Skin epidermis (tissue), 12 donors: ENCODE data around the gene TCHH.
A peak's percentile ranks its signal among the peaks of the same experiment; 100 is the strongest.
"Not testable (repeated sequence)": the region's sequence is repeated elsewhere in the genome, so short reads cannot be mapped to it uniquely, and the experiment has no call there.

Experiments used
- H3K27ac ChIP-seq, 21 experiments: fragments of 200-600 bp; sonication (generic) in 11 of 21; one replicate each; pipeline ENCODE4 v1.5.0; 2020; ENCODE audit warnings: mild to moderate bottlenecking in 3 of 21, inconsistent platforms in 2 of 21, moderate library complexity in 2 of 21
- H3K4me3 ChIP-seq, 7 experiments: fragments of 200-600 bp; sonication (generic) in 2 of 7; one replicate each; pipeline ENCODE4 v1.5.0; 2020; ENCODE audit warnings: inconsistent platforms in 2 of 7, mild to moderate bottlenecking in 2 of 7, moderate library complexity in 1 of 7

TCHH gene

DNA sequence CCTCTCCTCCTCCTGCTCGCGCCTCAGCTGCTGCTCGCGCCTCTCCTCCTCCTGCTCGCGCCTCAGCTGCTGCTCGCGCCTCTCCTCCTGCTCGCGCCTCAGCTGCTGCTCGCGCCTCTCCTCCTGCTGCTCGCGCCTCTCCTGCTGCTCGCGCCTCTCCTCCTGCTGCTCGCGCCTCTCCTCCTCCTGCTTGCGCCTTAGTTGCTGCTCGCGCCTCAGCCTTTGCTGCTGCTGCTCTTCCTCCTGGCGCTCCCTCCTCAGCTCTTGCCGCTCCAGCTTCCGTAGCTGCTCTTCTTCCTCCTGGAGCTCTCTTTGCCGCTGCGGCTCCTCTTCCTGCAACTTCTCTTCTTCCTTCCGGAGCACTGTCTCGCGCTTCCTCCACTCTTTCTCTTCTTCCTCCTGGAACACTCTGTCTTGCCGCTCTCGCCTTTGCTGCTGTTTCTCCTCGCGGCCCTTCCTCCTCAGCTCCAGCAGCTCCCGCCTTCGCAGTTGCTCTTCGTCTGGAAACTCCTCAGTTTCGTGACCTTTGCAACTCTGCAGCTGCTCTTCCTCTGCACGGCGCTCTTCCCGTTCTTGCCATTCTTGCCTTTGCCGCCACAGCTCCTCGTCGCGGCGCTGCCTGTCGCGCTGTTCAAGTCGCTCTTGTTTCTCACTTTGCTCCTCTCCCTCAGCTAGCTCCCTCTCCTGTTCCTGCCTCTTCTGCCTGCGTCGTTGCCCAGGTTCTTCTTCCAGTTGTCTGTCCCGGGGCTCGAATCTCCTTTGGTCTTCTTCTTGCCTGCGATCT, 3.0 kb downstream of the TCHH start:
- H3K4me3 ChIP-seq: peak overlapping the region; percentile 19 to 44 (median 26)
- H3K27ac ChIP-seq: no peak overlapping the region

DNA sequence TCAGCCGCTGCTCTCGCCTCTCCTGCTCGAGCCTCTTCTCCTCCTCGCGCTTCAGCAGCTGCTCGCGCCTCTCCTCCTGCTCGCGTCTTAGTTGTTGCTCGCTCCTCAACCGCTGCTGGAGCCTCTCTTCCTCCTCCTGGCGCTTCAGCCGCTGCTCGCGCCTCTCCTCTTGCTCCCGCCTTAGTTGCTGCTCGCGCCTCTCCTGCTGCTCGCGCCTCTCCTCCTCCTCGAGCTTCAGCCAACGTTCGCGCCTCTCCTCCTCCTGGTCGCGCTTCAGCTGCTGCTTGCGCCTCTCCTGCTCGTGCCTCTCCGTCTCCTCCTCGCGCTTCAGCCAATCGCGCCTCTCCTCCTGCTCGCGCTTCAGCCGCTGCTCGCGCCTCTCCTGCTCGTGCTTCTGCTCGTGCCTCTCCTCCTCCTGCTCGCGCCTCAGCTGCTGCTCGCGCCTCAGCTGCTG, 3.7 kb downstream of the TCHH start:
- peak overlapping the region; percentile 19 to 44 (median 26) for H3K4me3 ChIP-seq

DNA sequence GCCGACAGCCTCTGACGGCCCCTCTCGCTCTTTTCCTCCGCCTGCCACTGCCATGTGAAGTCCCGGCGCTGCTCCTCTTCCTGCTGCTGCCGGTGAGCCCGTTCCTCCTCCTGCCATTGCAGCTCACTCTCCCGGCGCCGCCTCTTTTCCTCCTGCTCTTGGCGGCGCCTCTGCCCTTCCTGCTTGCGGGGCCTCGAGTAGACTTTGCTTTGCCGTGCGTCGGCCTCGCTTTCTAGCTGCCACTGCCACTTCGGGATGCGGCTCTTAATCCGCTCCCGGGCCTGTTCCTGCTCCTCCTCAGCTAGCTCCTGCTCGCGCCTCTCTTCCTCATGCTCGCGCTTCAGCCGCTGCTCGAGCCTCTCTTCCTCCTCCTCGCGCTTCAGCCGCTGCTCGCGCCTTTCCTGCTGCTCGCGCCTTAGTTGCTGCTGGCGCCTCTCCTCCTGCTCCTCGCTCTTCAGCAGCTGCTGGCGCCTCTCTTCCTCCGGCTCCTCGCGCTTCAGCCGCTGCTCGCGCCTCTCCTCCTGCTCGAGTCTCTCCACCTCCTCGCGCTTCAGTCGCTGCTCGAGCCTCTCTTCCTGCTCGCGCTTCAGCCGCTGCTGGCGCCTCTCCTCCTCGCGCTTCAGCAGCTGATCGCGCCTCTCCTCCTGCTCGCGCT, 4.3 kb downstream of the TCHH start:
- no peak overlapping the region for H3K27ac ChIP-seq
- peak overlapping the region; percentile 19 to 44 (median 26) for H3K4me3 ChIP-seq

More for the DNA sequence above, 3.7 kb downstream of the TCHH start:
- no peak overlapping the region for H3K27ac ChIP-seq

DNA sequence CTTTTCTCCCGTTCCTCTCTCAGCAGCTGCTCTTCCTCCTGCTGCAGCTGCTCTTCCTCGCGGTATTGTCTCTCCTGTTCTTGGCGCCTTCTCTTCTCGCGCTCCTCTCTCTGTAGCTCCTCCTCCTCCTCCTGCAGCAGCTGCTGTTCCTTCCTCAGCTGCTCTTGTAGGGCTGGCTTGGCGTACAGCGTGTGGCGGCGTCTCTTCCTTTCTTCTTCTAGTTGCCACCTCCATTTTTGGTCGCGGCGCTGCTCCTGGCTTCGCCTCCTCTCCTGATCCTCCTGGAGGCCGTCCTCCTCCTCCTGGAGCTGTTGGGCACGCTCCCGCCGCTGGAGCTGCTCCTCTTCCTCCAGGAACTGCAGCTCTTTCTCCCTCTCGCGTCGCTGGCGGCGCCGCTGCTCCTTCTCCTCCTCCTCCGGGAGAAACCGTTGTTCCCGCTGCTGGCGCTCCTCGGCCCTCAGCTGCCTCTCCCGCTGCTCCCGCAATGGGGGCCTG, 4.8 kb downstream of the TCHH start:
- Histone ChIP-seq H3K27ac (no peak overlapping the region), H3K4me3 (peak overlapping the region; percentile 19 to 44 (median 26))

DNA sequence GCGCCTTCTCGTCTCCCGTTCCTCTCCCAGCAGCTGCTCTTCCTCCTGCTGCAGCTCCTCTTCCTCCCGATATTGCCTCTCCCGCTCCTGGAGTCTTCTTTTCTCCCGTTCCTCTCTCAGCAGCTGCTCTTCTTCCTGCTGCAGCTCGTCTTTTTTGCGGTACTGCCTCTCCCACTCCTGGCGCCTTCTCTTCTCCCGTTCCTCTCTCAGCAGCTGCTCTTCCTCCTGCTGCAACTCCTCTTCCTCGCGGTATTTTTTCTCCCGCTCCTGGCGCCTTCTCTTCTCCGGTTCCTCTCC, 5.3 kb downstream of the TCHH start:
- Histone ChIP-seq H3K27ac (no peak overlapping the region), H3K4me3 (peak overlapping the region in 6 of 7 experiments; percentile 19 to 44 (median 28))

DNA sequence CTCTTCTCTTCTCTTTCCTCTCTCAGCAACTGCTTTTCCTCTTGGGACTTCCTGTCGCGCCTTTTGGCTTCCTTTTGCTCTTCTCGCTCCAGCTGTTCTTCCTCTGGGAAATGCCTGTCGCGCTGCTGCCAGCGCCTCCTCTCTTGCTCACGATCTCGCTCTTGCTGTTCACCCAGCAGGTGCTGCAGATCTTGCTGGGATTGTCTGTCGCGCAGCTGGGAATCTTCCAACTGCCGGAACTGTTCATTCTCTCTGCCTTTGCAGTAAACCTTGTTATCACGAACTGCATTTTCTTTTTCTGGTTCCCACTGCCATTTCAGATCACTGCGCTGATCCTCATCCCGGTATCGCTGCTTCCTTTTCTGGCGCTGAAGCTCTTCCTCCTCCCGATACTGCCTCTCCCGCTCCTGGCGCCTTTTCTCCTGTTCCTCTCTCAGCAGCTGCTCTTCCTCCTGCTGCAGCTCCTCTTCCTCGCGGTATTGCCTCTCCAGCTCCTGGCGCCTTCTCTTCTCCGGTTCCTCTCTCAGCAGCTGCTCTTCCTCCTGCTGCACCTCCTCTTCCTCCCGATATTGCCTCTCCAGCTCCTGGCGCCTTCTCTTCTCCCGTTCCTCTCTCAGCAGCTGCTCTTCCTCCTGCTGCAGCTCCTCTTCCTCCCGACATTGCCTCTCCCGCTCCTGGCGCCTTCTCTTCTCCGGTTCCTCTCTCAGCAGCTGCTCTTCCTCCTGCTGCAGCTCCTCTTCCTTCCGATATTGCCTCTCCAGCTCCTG, 5.8 kb downstream of the TCHH start:
- Histone ChIP-seq H3K4me3 (peak overlapping the region in 6 of 7 experiments; percentile 19 to 44 (median 28)), H3K27ac (no peak overlapping the region)

DNA sequence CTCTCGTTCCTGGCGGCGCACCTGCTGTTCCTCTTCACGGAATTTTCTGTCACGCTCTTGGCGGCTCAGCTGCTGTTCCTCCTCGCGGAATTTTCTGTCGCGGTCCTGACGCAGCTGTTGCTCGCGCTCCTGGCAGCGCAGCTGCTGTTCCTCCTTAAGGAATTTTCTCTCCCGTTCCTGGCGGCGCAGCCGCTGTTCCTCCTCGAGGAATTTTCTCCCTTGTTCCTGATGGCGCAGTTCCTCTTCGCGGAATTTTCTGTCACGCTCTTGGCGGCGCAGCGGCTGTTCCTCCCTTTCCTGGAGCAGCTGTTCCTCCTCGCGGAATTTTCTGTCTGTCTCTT, 6.4 kb downstream of the TCHH start:
- H3K4me3 ChIP-seq: peak overlapping the region in 4 of 7 experiments; percentile 10 to 44 (median 28)
- no peak overlapping the region for H3K27ac ChIP-seq

DNA sequence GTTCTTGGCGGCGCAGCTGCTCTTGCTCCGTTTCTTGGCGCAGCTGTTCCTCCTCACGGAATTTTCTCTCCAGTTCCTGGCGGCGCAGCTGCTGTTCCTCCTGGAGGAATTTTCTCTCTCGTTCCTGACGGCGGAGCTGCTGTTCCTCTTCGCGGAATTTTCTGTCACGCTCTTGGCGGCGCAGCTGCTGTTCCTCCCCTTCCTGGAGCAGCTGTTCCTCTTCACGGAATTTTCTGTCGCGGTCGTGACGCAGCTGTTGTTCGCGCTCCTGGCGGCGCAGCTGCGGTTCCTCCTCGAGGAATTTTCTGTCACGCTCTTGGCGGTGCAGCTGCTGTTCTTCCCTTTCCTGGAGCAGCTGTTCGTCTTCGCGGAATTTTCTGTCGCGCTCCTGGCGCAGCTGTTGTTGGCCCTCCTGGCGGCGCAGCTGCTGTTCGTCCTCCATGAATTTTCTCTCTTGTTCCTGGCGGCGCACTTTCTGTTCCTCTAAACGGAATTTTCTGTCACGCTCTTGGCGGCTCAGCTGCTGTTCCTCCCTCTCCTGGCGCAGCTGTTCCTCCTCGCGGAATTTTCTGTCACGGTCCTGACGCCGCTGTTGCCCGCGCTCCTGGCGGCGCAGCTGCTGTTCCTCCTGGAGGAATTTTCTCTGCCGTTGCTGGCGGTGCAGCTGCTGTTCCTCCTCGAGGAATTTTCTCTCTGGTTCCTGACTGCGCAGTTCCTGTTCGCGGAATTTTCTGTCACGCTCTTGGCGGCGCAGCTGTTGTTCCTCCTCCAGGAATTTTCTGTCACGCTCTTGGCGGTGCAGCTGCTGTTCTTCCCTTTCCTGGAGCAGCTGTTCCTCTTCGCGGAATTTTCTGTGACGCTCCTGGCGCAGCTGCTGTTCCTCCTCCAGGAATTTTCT, 7.0 kb downstream of the TCHH start:
- no peak overlapping the region for H3K27ac ChIP-seq
- peak overlapping the region; percentile 1 to 44 (median 14) for H3K4me3 ChIP-seq

DNA sequence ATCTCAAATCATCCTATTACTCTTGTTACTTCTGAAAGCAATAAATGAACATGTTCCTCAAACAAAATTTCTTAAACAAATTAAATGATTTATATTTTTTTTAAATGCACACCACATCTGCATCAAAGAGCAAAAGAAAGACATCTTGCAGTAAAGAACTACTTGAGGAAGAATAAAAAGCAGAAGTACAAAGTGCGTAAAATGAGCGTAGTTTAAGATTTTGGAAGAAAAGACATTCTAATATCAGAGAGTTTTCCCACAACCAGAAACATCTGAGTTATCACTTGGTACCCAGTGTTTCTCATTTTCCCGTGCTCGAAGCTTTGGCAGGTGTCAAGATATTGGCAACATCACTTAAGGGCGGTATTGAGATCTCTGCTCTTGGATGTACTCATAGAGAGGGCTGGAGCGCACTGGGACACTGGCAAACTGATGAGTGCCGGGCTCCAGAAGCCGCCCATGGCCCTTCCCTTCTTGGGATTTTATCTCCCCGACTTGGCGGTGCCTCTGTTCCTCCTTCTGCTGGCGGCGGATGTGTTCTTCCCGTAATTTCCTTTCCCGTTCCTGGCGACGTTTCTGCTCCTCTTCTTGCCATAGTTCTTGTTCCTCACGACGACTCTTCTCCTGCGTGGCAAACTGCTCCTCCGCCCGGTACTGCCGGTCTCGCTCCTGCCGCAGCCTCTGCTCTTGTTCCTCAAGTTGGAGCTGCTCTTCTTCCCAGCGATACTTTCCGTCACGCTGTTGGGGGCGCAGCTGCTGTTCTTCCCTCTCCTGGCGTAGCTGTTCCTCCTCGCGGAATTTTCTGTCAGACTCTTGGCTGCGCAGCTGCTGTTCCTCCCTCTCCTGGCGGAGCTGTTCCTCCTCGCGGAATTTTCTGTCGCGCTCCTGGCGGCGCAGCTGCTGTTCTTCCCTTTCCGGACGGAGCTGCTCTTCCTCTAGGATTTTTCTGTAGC, 7.9 kb downstream of the TCHH start:
- peak overlapping the region in 6 of 7 experiments; percentile 1 to 44 (median 16) for H3K4me3 ChIP-seq
- no peak overlapping the region for H3K27ac ChIP-seq

DNA sequence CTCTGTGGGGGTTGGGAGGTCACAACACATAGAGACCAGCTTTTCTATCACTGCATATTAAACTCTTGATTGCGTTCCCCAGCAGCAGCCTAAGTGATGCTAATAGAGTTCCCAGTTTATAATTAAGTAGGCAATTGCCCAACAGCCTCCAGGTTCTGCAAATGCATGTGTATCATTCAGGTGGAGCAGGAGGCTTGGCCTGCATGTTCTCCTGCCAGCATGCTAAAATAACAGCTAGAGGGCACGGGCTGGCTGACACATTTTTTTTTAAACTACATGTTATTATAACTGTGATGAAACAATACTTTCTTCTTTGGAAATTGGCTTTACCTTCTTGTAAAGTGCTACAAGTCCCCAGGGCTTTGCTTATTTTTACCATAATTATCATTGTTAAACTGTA, 10.4 kb downstream of the TCHH start:
- Histone ChIP-seq H3K4me3 (no peak overlapping the region), H3K27ac (no peak overlapping the region)

DNA sequence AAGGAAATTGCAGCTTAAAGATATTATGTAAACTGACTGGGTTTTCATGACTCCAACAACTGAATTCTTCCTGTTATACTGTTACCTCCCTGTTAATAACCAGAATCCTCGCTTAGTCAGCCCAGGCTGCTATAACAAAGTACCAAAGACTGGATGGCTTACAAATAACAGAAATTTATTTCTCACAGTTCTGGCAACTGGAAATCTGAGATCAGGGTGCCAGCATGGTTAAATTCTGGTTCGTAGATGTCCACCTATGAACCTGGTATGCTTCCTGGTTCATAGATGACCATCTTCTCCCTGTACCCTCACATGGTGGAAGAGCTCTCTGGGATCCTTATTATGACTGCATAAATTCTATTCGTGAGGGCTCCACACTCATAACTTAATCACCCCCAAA, 18.3 kb downstream of the TCHH start:
- H3K27ac ChIP-seq: no peak overlapping the region
- no peak overlapping the region for H3K4me3 ChIP-seq

DNA sequence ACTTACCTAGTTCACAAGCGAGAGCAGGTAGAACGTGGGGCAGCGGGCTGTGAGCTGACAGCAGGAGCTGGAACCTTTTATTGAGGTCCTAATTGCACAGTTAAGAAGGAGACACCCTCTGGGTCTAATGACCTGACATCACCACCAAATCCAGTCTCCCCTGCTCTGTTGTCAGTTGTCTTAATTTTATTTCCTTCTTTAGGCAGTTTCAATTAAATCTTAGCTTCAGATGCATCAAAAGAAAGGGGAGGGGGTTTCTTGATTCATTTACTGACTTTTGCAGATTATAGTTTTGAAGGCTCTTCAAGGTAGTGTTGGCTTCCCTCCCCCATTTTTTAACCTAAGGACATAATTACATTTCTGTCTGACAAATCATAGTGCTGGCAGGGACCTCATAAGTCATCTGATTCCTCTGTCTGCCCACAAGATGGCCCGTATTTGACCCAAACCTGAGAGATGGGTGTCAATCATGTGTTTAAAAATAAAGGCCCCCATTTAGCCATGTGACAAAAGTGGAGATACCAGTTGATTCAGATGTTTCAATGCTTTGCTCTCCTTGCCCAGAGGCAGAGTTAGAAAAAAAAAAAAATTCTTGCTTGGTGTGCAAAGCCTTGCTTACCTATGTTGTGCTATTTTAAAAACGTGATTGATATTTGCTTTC, 26.1 kb downstream of the TCHH start, which contains the start of gene TCHHL1:
Gene TCHHL1, minus strand, starts transcription at position 51 of the 661 bp plus-strand sequence. CDS start 921 bp downstream, outside the sequence.
- no peak within 1 kb of the TSS for H3K27ac ChIP-seq
- no peak within 1 kb of the TSS for H3K4me3 ChIP-seq

DNA sequence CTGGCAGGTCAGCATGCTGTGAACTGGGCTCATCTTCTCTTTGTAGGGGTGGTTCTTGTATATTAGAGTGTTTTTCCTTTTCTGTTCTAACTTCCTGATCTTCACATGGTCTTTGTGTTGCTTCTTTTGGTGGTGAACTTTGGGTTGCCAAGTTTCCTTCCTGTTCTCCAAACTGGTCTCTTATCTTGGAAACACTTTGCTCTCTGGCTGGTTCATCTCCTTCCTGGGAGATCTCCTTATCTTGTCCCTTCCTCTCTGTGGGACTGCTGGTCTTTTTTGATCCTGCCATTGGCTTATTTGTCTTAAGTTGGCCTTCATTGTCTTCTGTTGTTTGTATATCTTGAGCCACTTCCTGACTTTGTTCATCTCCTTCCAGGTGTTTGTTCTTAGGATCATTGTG, 28.5 kb downstream of the TCHH start:
- Histone ChIP-seq H3K27ac (no peak overlapping the region), H3K4me3 (no peak overlapping the region)

DNA sequence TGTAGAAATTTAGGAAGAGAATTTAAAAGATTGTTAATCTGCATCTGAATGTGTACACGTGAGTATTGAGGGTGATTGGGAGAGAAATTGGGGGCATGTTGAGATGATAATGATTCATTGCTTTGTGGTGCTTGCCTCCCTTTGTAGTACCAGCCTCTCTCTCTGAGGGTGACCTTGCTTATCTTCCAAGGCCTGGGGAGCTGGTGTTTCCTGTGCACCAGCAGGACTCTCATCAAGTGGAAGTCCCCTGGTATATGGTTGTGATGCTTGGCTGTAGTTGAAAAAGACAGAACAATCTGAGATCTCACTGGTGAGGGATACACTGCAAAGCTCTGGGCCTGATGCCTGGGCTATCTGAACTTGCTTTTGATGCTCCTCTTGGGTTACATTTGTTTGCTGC, 30.4 kb downstream of the TCHH start:
- Histone ChIP-seq H3K27ac (no peak overlapping the region), H3K4me3 (no peak overlapping the region)

DNA sequence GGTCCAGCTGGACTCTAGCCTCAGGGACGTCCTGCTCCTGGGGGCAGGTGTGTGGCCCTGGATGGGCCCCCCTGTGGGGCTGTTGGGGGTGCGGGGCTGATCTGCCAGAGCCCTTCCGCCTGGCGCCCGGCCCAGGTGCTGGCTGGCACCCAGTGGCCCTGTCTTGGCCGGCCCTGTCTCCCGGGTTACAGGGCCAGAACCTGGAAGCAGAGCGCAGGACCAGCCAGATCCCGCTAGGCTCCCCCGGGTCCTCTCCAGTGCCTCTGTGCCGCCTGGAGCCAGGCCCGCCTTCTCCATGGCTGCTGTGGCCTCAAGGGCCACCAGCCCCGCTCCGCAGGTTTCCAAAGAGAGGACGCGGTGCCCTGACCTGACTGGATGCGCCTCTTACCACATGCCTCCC, 34.2 kb downstream of the TCHH start:
- not testable (repeated sequence) for H3K27ac ChIP-seq, H3K4me3 ChIP-seq

DNA sequence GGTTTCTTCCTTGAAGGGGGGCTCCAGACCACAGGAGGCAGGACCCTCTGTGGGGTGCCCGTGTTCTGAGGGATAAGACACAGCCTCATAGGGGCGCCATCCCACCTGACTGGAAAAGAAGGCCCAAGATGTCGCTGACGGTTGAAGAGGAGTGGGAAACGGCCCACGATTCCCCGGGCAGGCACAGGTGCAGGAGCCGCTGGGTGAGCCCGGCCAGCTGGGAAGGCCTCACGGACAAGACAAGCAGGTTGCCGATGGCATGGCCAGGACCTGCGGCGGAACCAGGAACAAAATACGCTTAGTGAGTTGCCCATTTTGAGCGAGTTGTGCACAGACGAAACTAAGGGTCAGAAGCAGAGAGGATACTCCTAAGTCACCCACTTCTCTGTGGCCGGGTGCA, 34.8 kb downstream of the TCHH start:
- H3K4me3 ChIP-seq, H3K27ac ChIP-seq: not testable (repeated sequence)

DNA sequence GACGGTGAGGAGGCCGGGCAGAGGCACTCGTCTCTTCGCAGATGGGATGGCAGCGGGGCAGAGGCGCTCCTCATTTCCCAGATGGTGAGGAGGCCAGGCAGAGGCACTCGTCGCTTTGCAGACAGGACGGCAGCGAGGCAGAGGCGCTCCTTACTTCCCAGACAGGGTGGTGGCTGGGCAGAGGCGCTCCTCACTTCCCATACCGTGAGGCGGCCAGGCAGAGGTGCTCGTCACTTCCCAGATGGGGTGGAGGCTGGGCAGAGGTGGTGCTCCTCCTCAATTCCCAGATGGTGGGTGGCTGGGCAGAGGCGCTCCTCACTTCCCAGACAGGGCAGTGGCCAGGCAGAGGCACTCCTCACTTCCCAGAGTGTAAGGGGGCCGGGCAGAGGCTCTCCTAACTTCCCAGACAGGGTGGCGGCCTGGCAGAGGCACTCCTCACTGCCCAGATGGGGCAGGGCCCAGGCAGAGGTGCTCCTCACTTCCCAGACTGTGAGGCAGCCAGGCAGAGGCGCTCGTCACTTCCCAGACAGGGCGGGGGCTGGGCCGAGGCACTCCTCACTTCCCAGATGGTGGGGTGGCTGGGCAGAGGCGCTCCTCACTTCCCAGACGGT, 36.3 kb downstream of the TCHH start:
- no peak overlapping the region for H3K27ac ChIP-seq

More for the DNA sequence above, 36.3 kb downstream of the TCHH start:
- H3K4me3 ChIP-seq: no peak overlapping the region
